Measurements from ENCODE around the gene ANXA3.

The ANXA3 gene

GRCh38 chr4:78611215-78611558 is 59.6 kb downstream of the ANXA3 start:
- TF ChIP-seq EGR1 (IDR thresholded peaks at IDR 0.05) (no peak), RAD21 (IDR thresholded peaks at IDR 0.05; ENCODE audit: low read depth) (no peak), NFIC (IDR thresholded peaks at IDR 0.05) (no peak), REST (IDR thresholded peaks at IDR 0.05; ENCODE audit: low read depth) (no peak), USF1 (IDR thresholded peaks at IDR 0.05) (no peak), TEAD4 (IDR thresholded peaks at IDR 0.05) (no peak), FOXM1 (IDR thresholded peaks at IDR 0.05; ENCODE audit: borderline replicate concordance, low read depth) (no peak), ZBTB7A (IDR thresholded peaks at IDR 0.05; ENCODE audit: low read depth) (no peak), CEBPB (IDR thresholded peaks at IDR 0.05) (no peak), TAF1 (IDR thresholded peaks at IDR 0.05; ENCODE audit: low read depth) (no peak), YY1 (IDR thresholded peaks at IDR 0.05; ENCODE audit: low read depth) (no peak), MAX (IDR thresholded peaks at IDR 0.05) (no peak), TCF12 (IDR thresholded peaks at IDR 0.05; ENCODE audit: low read depth) (no peak), EP300 (IDR thresholded peaks at IDR 0.05; ENCODE audit: borderline replicate concordance) (no peak), CREB1 (IDR thresholded peaks at IDR 0.05; ENCODE audit: low read depth) (no peak)

- TF ChIP-seq RAD21 (IDR thresholded peaks at IDR 0.05; ENCODE audit: low read depth) (peak; percentile 66), EP300 (IDR thresholded peaks at IDR 0.05; ENCODE audit: borderline replicate concordance) (no peak)
Observed at GRCh38 chr4:78612398-78613178, 61.0 kb downstream of the ANXA3 start.

GRCh38 chr4:78613522-78614321 is 62.2 kb downstream of the ANXA3 start:
- no peak for TF ChIP-seq TAF1 (IDR thresholded peaks at IDR 0.05; ENCODE audit: low read depth)
- no peak for TF ChIP-seq NFIC (IDR thresholded peaks at IDR 0.05)
- no peak for TF ChIP-seq CEBPB (IDR thresholded peaks at IDR 0.05)
- TF ChIP-seq EGR1 (IDR thresholded peaks at IDR 0.05): no peak

GRCh38 chr4:78616046-78616498 is 64.5 kb downstream of the ANXA3 start:
- TF ChIP-seq RAD21 (IDR thresholded peaks at IDR 0.05; ENCODE audit: low read depth) (no peak), YY1 (IDR thresholded peaks at IDR 0.05; ENCODE audit: low read depth) (no peak), MAX (IDR thresholded peaks at IDR 0.05) (no peak), EP300 (IDR thresholded peaks at IDR 0.05; ENCODE audit: borderline replicate concordance) (no peak), CREB1 (IDR thresholded peaks at IDR 0.05; ENCODE audit: low read depth) (no peak), EGR1 (IDR thresholded peaks at IDR 0.05) (no peak), FOXM1 (IDR thresholded peaks at IDR 0.05; ENCODE audit: borderline replicate concordance, low read depth) (no peak), REST (IDR thresholded peaks at IDR 0.05; ENCODE audit: low read depth) (no peak), USF1 (IDR thresholded peaks at IDR 0.05) (no peak)

GRCh38 chr4:78618436-78618835 is 66.9 kb downstream of the ANXA3 start:
- TF ChIP-seq EP300 (IDR thresholded peaks at IDR 0.05; ENCODE audit: borderline replicate concordance) (no peak), TAF1 (IDR thresholded peaks at IDR 0.05; ENCODE audit: low read depth) (no peak), TCF12 (IDR thresholded peaks at IDR 0.05; ENCODE audit: low read depth) (no peak), USF1 (IDR thresholded peaks at IDR 0.05) (no peak), CREB1 (IDR thresholded peaks at IDR 0.05; ENCODE audit: low read depth) (no peak), TEAD4 (IDR thresholded peaks at IDR 0.05) (no peak), RAD21 (IDR thresholded peaks at IDR 0.05; ENCODE audit: low read depth) (no peak), MAX (IDR thresholded peaks at IDR 0.05) (no peak), NFIC (IDR thresholded peaks at IDR 0.05) (no peak), CEBPB (IDR thresholded peaks at IDR 0.05) (no peak), ZBTB7A (IDR thresholded peaks at IDR 0.05; ENCODE audit: low read depth) (no peak), REST (IDR thresholded peaks at IDR 0.05; ENCODE audit: low read depth) (no peak), FOXM1 (IDR thresholded peaks at IDR 0.05; ENCODE audit: borderline replicate concordance, low read depth) (no peak), YY1 (IDR thresholded peaks at IDR 0.05; ENCODE audit: low read depth) (no peak)

Measured in Ishikawa (cell line).